ENCODE measurements around the gene PRAF2. TPM values are rescaled to one million over a fixed set of nuclear protein-coding genes. Genes with fewer than 3 reads are reported as not detected.

Gene PRAF2
- total and polyA plus RNA-seq, 2 of the 13 experiments (the other 11 are each of a cell fraction or from before 2014, with no cell fraction given): 0.33 to 2.6 TPM

- TF ChIP-seq ATF1 (CRISPR knock-in tag; IDR thresholded peaks at IDR 0.05) (no peak), SRSF9 (IDR thresholded peaks at IDR 0.05; ENCODE audit: borderline replicate concordance, insufficient read depth, low read depth, low read length, poor library complexity, severe bottlenecking) (no peak), TAF1 (CRISPR knock-in tag; IDR thresholded peaks at IDR 0.05) (peak; percentile 73; the same call in 1 of the 2 replicates), ZNF605 (CRISPR knock-in tag; IDR thresholded peaks at IDR 0.05) (no peak), ESRRA (CRISPR knock-in tag; IDR thresholded peaks at IDR 0.05; ENCODE audit: low read depth) (no peak), SRSF4 (IDR thresholded peaks at IDR 0.05; ENCODE audit: low read depth, low read length, poor library complexity, severe bottlenecking) (no peak), BRD4 (CRISPR knock-in tag; IDR thresholded peaks at IDR 0.05) (no peak), ZNF235 (CRISPR knock-in tag; IDR thresholded peaks at IDR 0.05; ENCODE audit: borderline replicate concordance) (no peak), CAMTA2 (CRISPR knock-in tag; IDR thresholded peaks at IDR 0.05; ENCODE audit: borderline replicate concordance) (no peak), HNF1B (CRISPR knock-in tag; IDR thresholded peaks at IDR 0.05) (no peak; the same call in 1 of the 2 replicates), RFXANK (CRISPR knock-in tag; IDR thresholded peaks at IDR 0.05) (no peak), SOX6 (IDR thresholded peaks at IDR 0.05) (no peak), SOX6 (CRISPR knock-in tag; IDR thresholded peaks at IDR 0.05) (no peak), PCBP2 (optimal IDR thresholded peaks at IDR 0.05; ENCODE audit: low read depth, low read length, poor library complexity, severe bottlenecking) (no peak), MBD4 (IDR thresholded peaks at IDR 0.05; ENCODE audit: borderline replicate concordance, low read length) (no peak), GATAD1 (CRISPR knock-in tag; IDR thresholded peaks at IDR 0.05) (peak; percentile 40; the same call in 1 of the 2 replicates), SP4 (CRISPR knock-in tag; IDR thresholded peaks at IDR 0.05) (0 out of 2 replicates have a peak, but pooled peaks have one; percentile 51), SNAPC5 (CRISPR knock-in tag; IDR thresholded peaks at IDR 0.05; ENCODE audit: borderline replicate concordance) (no peak), ZNF414 (CRISPR knock-in tag; IDR thresholded peaks at IDR 0.05) (no peak), NCOA1 (CRISPR knock-in tag; IDR thresholded peaks at IDR 0.05) (no peak), KAT8 (CRISPR knock-in tag; IDR thresholded peaks at IDR 0.05) (peak; percentile 41)
- TF ChIP-seq, protein P1, sequence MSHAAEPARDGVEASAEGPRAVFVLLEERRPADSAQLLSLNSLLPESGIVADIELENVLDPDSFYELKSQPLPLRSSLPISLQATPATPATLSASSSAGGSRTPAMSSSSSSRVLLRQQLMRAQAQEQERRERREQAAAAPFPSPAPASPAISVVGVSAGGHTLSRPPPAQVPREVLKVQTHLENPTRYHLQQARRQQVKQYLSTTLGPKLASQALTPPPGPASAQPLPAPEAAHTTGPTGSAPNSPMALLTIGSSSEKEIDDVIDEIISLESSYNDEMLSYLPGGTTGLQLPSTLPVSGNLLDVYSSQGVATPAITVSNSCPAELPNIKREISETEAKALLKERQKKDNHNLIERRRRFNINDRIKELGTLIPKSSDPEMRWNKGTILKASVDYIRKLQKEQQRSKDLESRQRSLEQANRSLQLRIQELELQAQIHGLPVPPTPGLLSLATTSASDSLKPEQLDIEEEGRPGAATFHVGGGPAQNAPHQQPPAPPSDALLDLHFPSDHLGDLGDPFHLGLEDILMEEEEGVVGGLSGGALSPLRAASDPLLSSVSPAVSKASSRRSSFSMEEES (CRISPR knock-in tag; IDR thresholded peaks at IDR 0.05): no peak
- TF ChIP-seq, protein P2, sequence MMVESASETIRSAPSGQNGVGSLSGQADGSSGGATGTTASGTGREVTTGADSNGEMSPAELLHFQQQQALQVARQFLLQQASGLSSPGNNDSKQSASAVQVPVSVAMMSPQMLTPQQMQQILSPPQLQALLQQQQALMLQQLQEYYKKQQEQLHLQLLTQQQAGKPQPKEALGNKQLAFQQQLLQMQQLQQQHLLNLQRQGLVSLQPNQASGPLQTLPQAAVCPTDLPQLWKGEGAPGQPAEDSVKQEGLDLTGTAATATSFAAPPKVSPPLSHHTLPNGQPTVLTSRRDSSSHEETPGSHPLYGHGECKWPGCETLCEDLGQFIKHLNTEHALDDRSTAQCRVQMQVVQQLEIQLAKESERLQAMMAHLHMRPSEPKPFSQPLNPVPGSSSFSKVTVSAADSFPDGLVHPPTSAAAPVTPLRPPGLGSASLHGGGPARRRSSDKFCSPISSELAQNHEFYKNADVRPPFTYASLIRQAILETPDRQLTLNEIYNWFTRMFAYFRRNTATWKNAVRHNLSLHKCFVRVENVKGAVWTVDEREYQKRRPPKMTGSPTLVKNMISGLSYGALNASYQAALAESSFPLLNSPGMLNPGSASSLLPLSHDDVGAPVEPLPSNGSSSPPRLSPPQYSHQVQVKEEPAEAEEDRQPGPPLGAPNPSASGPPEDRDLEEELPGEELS (CRISPR knock-in tag; IDR thresholded peaks at IDR 0.05): no peak
- TF ChIP-seq, protein P3, sequence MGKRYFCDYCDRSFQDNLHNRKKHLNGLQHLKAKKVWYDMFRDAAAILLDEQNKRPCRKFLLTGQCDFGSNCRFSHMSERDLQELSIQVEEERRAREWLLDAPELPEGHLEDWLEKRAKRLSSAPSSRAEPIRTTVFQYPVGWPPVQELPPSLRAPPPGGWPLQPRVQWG (CRISPR knock-in tag; IDR thresholded peaks at IDR 0.05; ENCODE audit: borderline replicate concordance, low read depth): no peak
These were observed 27.2 kb upstream of the PRAF2 start (continued) for GRCh38 chrX:49100704-49101628.
